Stimulated activated CD8-positive, alpha-beta memory T cell treated with anti-CD3 and anti-CD28 coated beads, Interleukin-15, amount 100 ng/mL, for 48 hours (primary cell): Measurements from ENCODE around the gene SNX2.
"Not testable (repeated sequence)": the region's sequence is repeated elsewhere in the genome, so short reads cannot be mapped to it uniquely, and the experiment has no call there.

ENCODE experiments used
- DNase-seq, 2 donors: peaks; one replicate each; pipeline ENCODE4 v3.0.0-alpha.2; 2020; ENCODE audit warnings: low read depth in 2 of 2

SNX2 gene

GRCh38 chr5:122774861-122775549 is at the start of gene SNX2:
SNX2 (plus strand) TSS chr5:122775080; CDS start chr5:122775104, 24 bp downstream.
- DNase-seq: peak; percentile 86 to 87

- DNase-seq: no peak
Measured at GRCh38 chr5:122727112-122727541, 47.8 kb upstream of the SNX2 start.

GRCh38 chr5:122730037-122730436 is 44.8 kb upstream of the SNX2 start:
- DNase-seq: no peak

GRCh38 chr5:122730456-122730855 is 44.4 kb upstream of the SNX2 start:
- no peak for DNase-seq

- no peak for DNase-seq
Measured at GRCh38 chr5:122736086-122736845, 38.6 kb upstream of the SNX2 start.

- DNase-seq: no peak
Measured at GRCh38 chr5:122738088-122738487, 36.8 kb upstream of the SNX2 start.

GRCh38 chr5:122741681-122742080 is 33.2 kb upstream of the SNX2 start:
- no peak for DNase-seq

GRCh38 chr5:122743261-122743660 is 31.6 kb upstream of the SNX2 start:
- DNase-seq: no peak

GRCh38 chr5:122745597-122745996 is 29.3 kb upstream of the SNX2 start:
- no peak for DNase-seq

- DNase-seq: no peak
Measured at GRCh38 chr5:122749886-122750285, 25.0 kb upstream of the SNX2 start.

- no peak for DNase-seq
Measured at GRCh38 chr5:122751293-122751782, 23.5 kb upstream of the SNX2 start.

GRCh38 chr5:122753500-122753899 is 21.4 kb upstream of the SNX2 start:
- DNase-seq: no peak

- DNase-seq: no peak
Measured at GRCh38 chr5:122755783-122756182, 19.1 kb upstream of the SNX2 start.

GRCh38 chr5:122756264-122756911 is 18.5 kb upstream of the SNX2 start:
- no peak for DNase-seq

GRCh38 chr5:122757285-122757684 is 17.6 kb upstream of the SNX2 start:
- no peak for DNase-seq

- DNase-seq: no peak
Measured at GRCh38 chr5:122759241-122760070, 15.4 kb upstream of the SNX2 start.

GRCh38 chr5:122760236-122760635 is 14.6 kb upstream of the SNX2 start:
- DNase-seq: no peak

GRCh38 chr5:122761115-122761514 is 13.8 kb upstream of the SNX2 start:
- DNase-seq: no peak

GRCh38 chr5:122761896-122762295 is 13.0 kb upstream of the SNX2 start:
- not testable (repeated sequence) for DNase-seq

GRCh38 chr5:122766130-122766529 is 8.8 kb upstream of the SNX2 start:
- no peak for DNase-seq

- no peak for DNase-seq
Measured at GRCh38 chr5:122770477-122770876, 4.4 kb upstream of the SNX2 start.

- no peak for DNase-seq
Measured at GRCh38 chr5:122772446-122772845, 2.4 kb upstream of the SNX2 start.
